Stimulated activated naive B cell treated with anti-CD40 and anti-IgM and Interleukin-4, amounts not matched to agents 10 μg/mL and 1 μg/mL and 100 μg/mL, for 72 hours (primary cell): ENCODE data around the gene GUCA2A.
A peak's percentile ranks its signal among the peaks of the same experiment; 100 is the strongest.

Source experiments
- ATAC-seq, 2 donors: fragments of 150-1000 bp; cut with Tn5 transposase; replicated peaks; 2 replicates each; pipeline ENCODE4 v1.10.0; 2021; ENCODE audit warnings: moderate library complexity in 1 of 2
- DNase-seq: peaks from one replicate; pipeline ENCODE4 v3.0.0; 2021
- H3K27ac Mint-ChIP-seq: one replicate; pipeline ENCODE4 v1.8.0; 2022; ENCODE audit warnings: mild to moderate bottlenecking, mixed read lengths
- H3K27me3 Mint-ChIP-seq, 2 donors: one replicate each; pipeline ENCODE4 v1.8.0; 2022; ENCODE audit warnings: mixed read lengths in 2 of 2
- H3K36me3 Mint-ChIP-seq, 2 donors: one replicate each; pipeline ENCODE4 v1.8.0; 2022; ENCODE audit warnings: mixed read lengths in 2 of 2, mild to moderate bottlenecking in 1 of 2
- H3K4me1 Mint-ChIP-seq, 2 donors: one replicate each; pipeline ENCODE4 v1.8.0; 2022; ENCODE audit warnings: mixed read lengths in 2 of 2, mild to moderate bottlenecking in 1 of 2
- H3K4me3 Mint-ChIP-seq, 2 donors: one replicate each; pipeline ENCODE4 v1.8.0; 2022; ENCODE audit warnings: mild to moderate bottlenecking in 2 of 2, mixed read lengths in 2 of 2, moderate library complexity in 1 of 2
- H3K9me3 Mint-ChIP-seq, 2 donors: one replicate each; pipeline ENCODE4 v1.8.0; 2022; ENCODE audit warnings: mixed read lengths in 2 of 2, mild to moderate bottlenecking in 1 of 2

Gene GUCA2A

GRCh38 chr1:42153624-42154023, 10.9 kb downstream of the GUCA2A start:
- no peak for ATAC-seq
- Mint-ChIP-seq H3K4me3 (no peak overlapping the region), H3K9me3 (no peaks in the 10 kb centered on the region), H3K4me1 (peaks cover 2 to 5% of the 10 kb centered on the region in 2 donors), H3K36me3 (no peaks in the 10 kb centered on the region), H3K27me3 (peaks cover 11 to 18% of the 10 kb centered on the region in 2 donors), H3K27ac (no peak overlapping the region)
- no peak for DNase-seq

- DNase-seq (no peak), ATAC-seq (no peak)
- no peak within 1 kb of the TSS for H3K4me3 Mint-ChIP-seq
- H3K27me3 Mint-ChIP-seq = peaks cover 11 to 18% of the 10 kb centered on the region in 2 donors
- H3K27ac Mint-ChIP-seq = no peak within 1 kb of the TSS
- H3K9me3 Mint-ChIP-seq = no peaks in the 10 kb centered on the region
- no peaks in the 10 kb centered on the region for H3K36me3 Mint-ChIP-seq
- peaks cover 2 to 5% of the 10 kb centered on the region in 2 donors for H3K4me1 Mint-ChIP-seq
These were observed 11.5 kb downstream of the GUCA2A start, which contains the start of gene GUCA2B for GRCh38 chr1:42152907-42153600. Gene GUCA2B (plus strand): TSS chr1:42153410. CDS start chr1:42153451, 41 bp downstream.

- no peak overlapping the region for H3K4me3 Mint-ChIP-seq
- H3K4me1 Mint-ChIP-seq = peaks cover 0 to 2% of the 10 kb centered on the region in 2 donors
- H3K36me3 Mint-ChIP-seq = no peaks in the 10 kb centered on the region
- H3K27ac Mint-ChIP-seq = no peak overlapping the region
- ATAC-seq = no peak
- H3K27me3 Mint-ChIP-seq = peaks cover 11 to 18% of the 10 kb centered on the region in 2 donors
- DNase-seq = no peak
- no peaks in the 10 kb centered on the region for H3K9me3 Mint-ChIP-seq
These were observed 12.4 kb downstream of the GUCA2A start for GRCh38 chr1:42152119-42152518.

GRCh38 chr1:42150651-42151050, 13.9 kb downstream of the GUCA2A start:
- no peak for DNase-seq
- no peak overlapping the region for H3K27ac Mint-ChIP-seq
- ATAC-seq = no peak
- no peaks in the 10 kb centered on the region for H3K36me3 Mint-ChIP-seq
- peaks cover 0 to 2% of the 10 kb centered on the region in 2 donors for H3K4me1 Mint-ChIP-seq
- H3K27me3 Mint-ChIP-seq = peaks cover 11 to 18% of the 10 kb centered on the region in 2 donors
- H3K4me3 Mint-ChIP-seq = no peak overlapping the region
- H3K9me3 Mint-ChIP-seq = no peaks in the 10 kb centered on the region

- Mint-ChIP-seq H3K4me1 (peaks cover 0 to 7% of the 10 kb centered on the region in 2 donors), H3K4me3 (no peak overlapping the region), H3K27ac (no peak overlapping the region), H3K9me3 (no peaks in the 10 kb centered on the region), H3K36me3 (no peaks in the 10 kb centered on the region), H3K27me3 (peaks cover 12 to 21% of the 10 kb centered on the region in 2 donors)
- ATAC-seq (no peak), DNase-seq (no peak)
These were observed 16.4 kb downstream of the GUCA2A start for GRCh38 chr1:42148166-42148565.

GRCh38 chr1:42146626-42147320, 17.8 kb downstream of the GUCA2A start:
- Mint-ChIP-seq H3K27me3 (peaks cover 24% of the 10 kb centered on the region in 2 donors), H3K36me3 (no peaks in the 10 kb centered on the region), H3K4me1 (peaks cover 0 to 7% of the 10 kb centered on the region in 2 donors), H3K9me3 (no peaks in the 10 kb centered on the region), H3K27ac (no peak overlapping the region), H3K4me3 (no peak overlapping the region)
- peak; percentile 82 for ATAC-seq
- DNase-seq = peak; percentile 50

GRCh38 chr1:42145764-42146625, 18.6 kb downstream of the GUCA2A start:
- DNase-seq = no peak
- no peak for ATAC-seq
- Mint-ChIP-seq H3K27me3 (peaks cover 22 to 26% of the 10 kb centered on the region in 2 donors), H3K27ac (no peak overlapping the region), H3K4me1 (peaks cover 0 to 7% of the 10 kb centered on the region in 2 donors), H3K9me3 (no peaks in the 10 kb centered on the region), H3K4me3 (no peak overlapping the region), H3K36me3 (no peaks in the 10 kb centered on the region)

- DNase-seq = no peak
- Mint-ChIP-seq H3K4me1 (peaks cover 0 to 7% of the 10 kb centered on the region in 2 donors), H3K27ac (no peak overlapping the region), H3K36me3 (no peaks in the 10 kb centered on the region), H3K27me3 (peaks cover 20 to 27% of the 10 kb centered on the region in 2 donors), H3K9me3 (no peaks in the 10 kb centered on the region), H3K4me3 (no peak overlapping the region)
- no peak for ATAC-seq
These were observed 19.2 kb downstream of the GUCA2A start for GRCh38 chr1:42145389-42145716.

- H3K27ac Mint-ChIP-seq = no peak overlapping the region
- H3K4me3 Mint-ChIP-seq = no peak overlapping the region
- ATAC-seq (no peak), DNase-seq (no peak)
- peaks cover 0 to 7% of the 10 kb centered on the region in 2 donors for H3K4me1 Mint-ChIP-seq
- no peaks in the 10 kb centered on the region for H3K36me3 Mint-ChIP-seq
- no peaks in the 10 kb centered on the region for H3K9me3 Mint-ChIP-seq
- H3K27me3 Mint-ChIP-seq = peaks cover 15 to 23% of the 10 kb centered on the region in 2 donors
These were observed 19.7 kb downstream of the GUCA2A start for GRCh38 chr1:42144711-42145388.

- Mint-ChIP-seq H3K27ac (no peak overlapping the region), H3K36me3 (no peaks in the 10 kb centered on the region)
These were observed 20.4 kb downstream of the GUCA2A start for GRCh38 chr1:42143896-42144710.

GRCh38 chr1:42142894-42143675, 21.5 kb downstream of the GUCA2A start:
- DNase-seq (no peak), ATAC-seq (peak in 1 of 2 donors; percentile 52)
- Mint-ChIP-seq H3K36me3 (peaks cover 0 to 2% of the 10 kb centered on the region in 2 donors), H3K4me3 (no peak overlapping the region), H3K9me3 (peaks cover 4 to 6% of the 10 kb centered on the region in 2 donors), H3K27ac (no peak overlapping the region), H3K4me1 (peaks cover 0 to 7% of the 10 kb centered on the region in 2 donors), H3K27me3 (peaks cover 17 to 30% of the 10 kb centered on the region in 2 donors)

More at GRCh38 chr1:42143896-42144710, 20.4 kb downstream of the GUCA2A start:
- peaks cover 0 to 7% of the 10 kb centered on the region in 2 donors for H3K4me1 Mint-ChIP-seq
- H3K27me3 Mint-ChIP-seq = peaks cover 11 to 23% of the 10 kb centered on the region in 2 donors
- no peaks in the 10 kb centered on the region for H3K9me3 Mint-ChIP-seq
- H3K4me3 Mint-ChIP-seq = no peak overlapping the region
- no peak for DNase-seq
- no peak for ATAC-seq

- H3K4me3 Mint-ChIP-seq = no peak overlapping the region
- no peak for ATAC-seq
- no peak overlapping the region for H3K27ac Mint-ChIP-seq
- H3K9me3 Mint-ChIP-seq = peaks cover 4 to 6% of the 10 kb centered on the region in 2 donors
- no peak for DNase-seq
- H3K27me3 Mint-ChIP-seq = peaks cover 17 to 30% of the 10 kb centered on the region in 2 donors
- H3K4me1 Mint-ChIP-seq = peaks cover 7 to 9% of the 10 kb centered on the region in 2 donors
- H3K36me3 Mint-ChIP-seq = peaks cover 0 to 2% of the 10 kb centered on the region in 2 donors
These were observed 22.6 kb downstream of the GUCA2A start for GRCh38 chr1:42141978-42142377.
